Tibial nerve (tissue), 4 donors: ENCODE data around the gene CACHD1. TPM values are rescaled to one million over a fixed set of nuclear protein-coding genes. Genes with fewer than 3 reads are reported as not detected.

Experiments used
- DNase-seq, 2 donors: peaks; one replicate each; pipeline ENCODE4 v3.0.0-alpha.2; 2019; ENCODE audit warnings: low spot score in 2 of 2
- H3K27ac ChIP-seq, 4 donors: fragments of 200-600 bp; sonication (generic) in 3 of 4; one replicate each; pipeline ENCODE4 v1.5.1; 2017 to 2019; ENCODE audit warnings: mild to moderate bottlenecking in 1 of 4
- H3K27me3 ChIP-seq, 2 donors: fragments of 200-600 bp; sonication (generic) in 1 of 2; one replicate each; pipeline versions ENCODE4 v1.5.1 to v1.6.0; 2017 to 2019
- H3K36me3 ChIP-seq, 3 donors: fragments of 200-600 bp; sonication (generic); one replicate each; pipeline ENCODE4 v1.5.1; 2018 to 2019
- H3K4me1 ChIP-seq, 4 donors: fragments of 200-600 bp; sonication (generic) in 3 of 4; one replicate each; pipeline ENCODE4 v1.5.1; 2017 to 2019
- H3K4me3 ChIP-seq, 4 donors: fragments of 200-600 bp; sonication (generic) in 3 of 4; one replicate each; pipeline ENCODE4 v1.5.1; 2017 to 2019; ENCODE audit warnings: mild to moderate bottlenecking in 1 of 4, moderate library complexity in 1 of 4
- H3K9me3 ChIP-seq, 4 donors: fragments of 200-600 bp; sonication (generic) in 3 of 4; one replicate each; pipeline ENCODE4 v1.5.1; 2017 to 2019
- CTCF ChIP-seq, 5 experiments: fragments of 200-600 bp in 3 of 5; fragments of 450-650 bp in 2 of 5; sonication (generic) in 3 of 5; IDR thresholded peaks; one replicate each; pipeline ENCODE4 v1.5.1; 2016 to 2019; ENCODE audit warnings: antibody characterized with exemption in 5 of 5, mild to moderate bottlenecking in 3 of 5, moderate library complexity in 2 of 5
- EP300 ChIP-seq, 2 donors: sonication (generic); formaldehyde crosslinking; IDR thresholded peaks; one replicate each; pipeline ENCODE4 v1.6.1; 2017; ENCODE audit warnings: antibody characterized with exemption in 2 of 2, mild to moderate bottlenecking in 1 of 2
- POLR2A ChIP-seq, 2 donors: fragments of 450-650 bp; IDR thresholded peaks; one replicate each; pipeline ENCODE4 v1.6.1; 2017; ENCODE audit warnings: antibody characterized with exemption in 2 of 2, mild to moderate bottlenecking in 2 of 2, moderate library complexity in 2 of 2
- WGBS, 2 donors: methylation state at CpG; one replicate each; pipeline ENCODE4 v1.1.5; 2018; 5-methylcytosine and 5-hydroxymethylcytosine counted together
- total RNA-seq, 4 donors: library from RNA; depleted of rRNA; stranded (reverse); fragments of >200 nt; gene quantifications; one replicate each; pipeline ENCODE4 v1.1.0, GENCODE V29; 2016

The CACHD1 gene
- total RNA-seq, 4 donors from 2014 or later: 7.4 to 15.9 (median 10.0) TPM

GRCh38 chr1:64466033-64466432 is 3.9 kb upstream of the CACHD1 start:
- no peak for DNase-seq
- Histone ChIP-seq H3K4me1 (peaks cover 0 to 15% (median under 1%) of the 10 kb centered on the region in 4 donors), H3K9me3 (no peaks in the 10 kb centered on the region), H3K27ac (no peak overlapping the region), H3K36me3 (no peaks in the 10 kb centered on the region), H3K27me3 (peaks cover 0 to 18% of the 10 kb centered on the region in 2 donors), H3K4me3 (no peak overlapping the region)
- TF ChIP-seq CTCF (IDR thresholded peaks at IDR 0.05) (no peak), EP300 (IDR thresholded peaks at IDR 0.05) (no peak), POLR2A (IDR thresholded peaks at IDR 0.05) (no peak)
- WGBS, 2 donors: 86 to 89% methylated on average over 7 of the region's 7 CpGs

DNA sequence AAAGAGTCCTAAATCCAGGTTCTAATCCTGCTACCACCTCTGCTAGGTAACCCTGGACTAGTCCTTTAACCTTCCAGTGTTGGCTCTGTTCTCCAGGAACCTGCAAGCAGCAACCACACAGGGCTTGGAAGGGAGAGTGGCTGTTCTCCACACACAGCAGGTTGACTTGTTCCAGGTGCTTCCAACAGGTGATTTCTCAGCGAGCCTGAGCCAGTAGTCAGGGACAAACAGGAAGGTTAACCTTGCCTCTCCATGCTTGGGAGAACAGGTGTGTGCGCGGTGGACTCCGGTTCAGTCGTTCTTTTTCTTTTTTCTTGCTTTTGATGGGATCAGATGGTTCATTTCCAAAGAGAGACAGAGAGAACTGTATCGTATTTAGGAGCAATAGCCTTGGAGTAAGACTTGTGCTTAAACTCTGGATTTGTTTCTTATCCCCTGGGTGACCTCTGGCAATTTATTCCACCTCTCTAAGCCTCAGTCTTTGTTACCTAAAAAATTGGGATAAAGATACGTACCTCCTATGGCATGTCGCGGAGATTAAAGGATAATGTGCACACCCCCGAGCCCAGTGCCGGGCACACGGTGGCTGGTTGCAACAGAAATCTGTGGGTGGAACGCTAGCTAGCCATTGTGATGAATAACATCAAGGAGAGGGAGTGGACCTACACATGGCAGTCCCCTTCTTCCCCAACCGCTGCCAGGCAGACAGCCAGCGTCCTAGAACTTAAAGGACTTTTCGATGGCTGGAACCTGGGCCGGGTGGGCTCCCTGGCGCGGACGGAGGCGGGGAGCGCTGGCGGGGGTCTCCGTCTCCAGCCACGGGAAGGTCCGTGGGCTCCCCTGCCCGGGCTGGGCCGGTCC is 583 bp upstream of the CACHD1 start:
- H3K9me3 ChIP-seq: no peaks in the 10 kb centered on the region
- peak overlapping the region in 2 of 4 donors; percentile 66 to 82 for H3K27ac ChIP-seq
- H3K27me3 ChIP-seq: peaks cover 0 to 38% of the 10 kb centered on the region in 2 donors
- H3K4me3 ChIP-seq: peak overlapping the region; percentile 55 to 83 (median 59)
- DNase-seq: no peak
- 17 to 24% methylated on average over 16 to 28 of the region's 28 CpGs for WGBS, 2 donors
- TF ChIP-seq CTCF (IDR thresholded peaks at IDR 0.05) (no peak), EP300 (IDR thresholded peaks at IDR 0.05) (no peak)
- H3K4me1 ChIP-seq: peaks cover 0 to 27% (median 4%) of the 10 kb centered on the region in 4 donors
- no peaks in the 10 kb centered on the region for H3K36me3 ChIP-seq

- H3K4me3 ChIP-seq: peak overlapping the region; percentile 43 to 83 (median 59)
- no peak for DNase-seq
- peak overlapping the region in 2 of 4 donors; percentile 66 to 82 for H3K27ac ChIP-seq
- peaks cover 0 to 38% of the 10 kb centered on the region in 2 donors for H3K27me3 ChIP-seq
- no peaks in the 10 kb centered on the region for H3K9me3 ChIP-seq
- 0% methylated on average over 12 to 21 of the region's 43 CpGs for WGBS, 2 donors
- peaks cover 0 to 27% (median 4%) of the 10 kb centered on the region in 4 donors for H3K4me1 ChIP-seq
- no peaks in the 10 kb centered on the region for H3K36me3 ChIP-seq
- TF ChIP-seq CTCF (IDR thresholded peaks at IDR 0.05) (no peak), POLR2A (IDR thresholded peaks at IDR 0.05) (no peak), EP300 (IDR thresholded peaks at IDR 0.05) (no peak)
Measured at GRCh38 chr1:64470665-64471217, 812 bp downstream of the CACHD1 start.

- WGBS, 2 donors: 3 to 5% methylated on average over 40 of the region's 40 CpGs
- Histone ChIP-seq H3K36me3 (no peaks in the 10 kb centered on the region), H3K27me3 (peaks cover 0 to 38% of the 10 kb centered on the region in 2 donors), H3K4me3 (peak overlapping the region; percentile 43 to 83 (median 59)), H3K9me3 (no peaks in the 10 kb centered on the region), H3K27ac (peak overlapping the region in 2 of 4 donors; percentile 28 to 82), H3K4me1 (peaks cover 0 to 33% (median 4%) of the 10 kb centered on the region in 4 donors)
- no peak for TF ChIP-seq POLR2A (IDR thresholded peaks at IDR 0.05)
- no peak for TF ChIP-seq CTCF (IDR thresholded peaks at IDR 0.05)
- no peak for TF ChIP-seq EP300 (IDR thresholded peaks at IDR 0.05)
- no peak for DNase-seq
Measured at GRCh38 chr1:64471218-64472039, 1.5 kb downstream of the CACHD1 start.
